HepG2 (cell line): ENCODE data around the gene RELB. TPM values are rescaled to one million over a fixed set of nuclear protein-coding genes. Genes with fewer than 3 reads are reported as not detected.

ENCODE experiments used
- ATAC-seq: fragments of 200-7000 bp; cut with Tn5 transposase; 3 replicates; pipeline ENCODE4 v1.9.1; 2020; ENCODE audit warnings: mild to moderate bottlenecking, moderate library complexity
- BruUV-seq: library from RNA; stranded (reverse); fragments of 400-500 nt; replicated peaks from 2 replicates; lab custom pipeline; 2021; lab: Mats Ljungman, UMichigan
- CTCF ChIA-PET: fragments of 300-600 bp; formaldehyde crosslinking; extraction: SDS; loops from one replicate; lab custom pipeline; 2021; ENCODE audit warnings: low total read pairs, inconsistent platforms, low intra/inter-chr PET ratio; lab: Yijun Ruan, JAX
- POLR2A ChIA-PET: fragments of 350-600 bp; sonication (Branson Sonifier 250); formaldehyde crosslinking; loops from one replicate; lab custom pipeline; 2020; ENCODE audit warnings: antibody characterized with exemption, inconsistent platforms; lab: Yijun Ruan, JAX
- DNase-seq: peaks from one replicate; pipeline ENCODE4 v3.0.0-alpha.2; 2015; ENCODE audit warnings: low spot score
- FAIRE-seq: peaks from 3 replicates; lab custom pipeline; 2011; peaks lifted over from hg19 to GRCh38; lab: Jason Lieb, UNC
- H2AFZ ChIP-seq: one replicate; pipeline ENCODE4 v1.6.1; 2011; ENCODE audit warnings: low read length, inconsistent platforms
- H3K27ac ChIP-seq: fragments of 300-600 bp; 3 replicates; pipeline ENCODE4 v1.8.0; 2011; ENCODE audit warnings: mixed run types, mild to moderate bottlenecking, mixed read lengths, low read length, inconsistent platforms; ENCODE audit not compliant: insufficient read depth; ENCODE audit errors: extremely low read length
- H3K27me3 ChIP-seq, 2 experiments: fragments of 200-600 bp in 1 of 2; 2 replicates in 1 of 2; 3 replicates in 1 of 2; pipeline versions ENCODE4 v1.6.0 to v1.8.0; 2011; ENCODE audit warnings: low read length in 2 of 2, mild to moderate bottlenecking in 2 of 2, moderate library complexity in 2 of 2, inconsistent platforms in 1 of 2; ENCODE audit not compliant: insufficient read depth in 2 of 2, control insufficient read depth in 1 of 2
- H3K36me3 ChIP-seq, 2 experiments: fragments of 200-600 bp in 1 of 2; replicated peaks in 1 of 2; 2 replicates in 1 of 2; 3 replicates in 1 of 2; pipeline versions ENCODE4 v1.5.1 to v1.8.0; 2011; ENCODE audit warnings: low read length in 2 of 2, inconsistent platforms in 1 of 2; ENCODE audit not compliant: insufficient read depth in 2 of 2, control insufficient read depth in 1 of 2
- H3K4me1 ChIP-seq: 2 replicates; pipeline ENCODE4 v1.5.1; 2012; ENCODE audit warnings: low read length, inconsistent platforms; ENCODE audit not compliant: insufficient read depth
- H3K4me2 ChIP-seq: 2 replicates; pipeline ENCODE4 v1.6.0; 2011; ENCODE audit warnings: low read depth, low read length, inconsistent platforms
- H3K4me3 ChIP-seq, 3 experiments: fragments of 200-600 bp in 1 of 3; sonication (generic), shearing (Covaris generic) in 1 of 3; replicated peaks in 1 of 3; 2 replicates each; pipeline ENCODE4 v1.5.1; 2011 to 2016; ENCODE audit warnings: low read length in 3 of 3, inconsistent platforms in 2 of 3, low read depth in 2 of 3, mild to moderate bottlenecking in 2 of 3, control low read depth in 1 of 3, mixed read lengths in 1 of 3; ENCODE audit not compliant: insufficient read depth in 1 of 3
- H3K79me2 ChIP-seq: one replicate; pipeline ENCODE4 v1.6.1; 2011; ENCODE audit warnings: low read length, inconsistent platforms; ENCODE audit not compliant: insufficient read depth
- H3K9ac ChIP-seq: 2 replicates; pipeline ENCODE4 v1.6.0; 2011; ENCODE audit warnings: mild to moderate bottlenecking, low read depth, low read length, inconsistent platforms; ENCODE audit not compliant: insufficient read depth
- H3K9me3 ChIP-seq: 2 replicates; pipeline ENCODE4 v1.5.1; 2012; ENCODE audit warnings: mild to moderate bottlenecking, low read length
- H4K20me1 ChIP-seq: 2 replicates; pipeline ENCODE4 v1.6.0; 2011; ENCODE audit warnings: inconsistent platforms, mild to moderate bottlenecking, low read length, moderate library complexity; ENCODE audit not compliant: insufficient read depth
- BCL6 ChIP-seq: IDR thresholded peaks from 2 replicates; pipeline ENCODE4 v1.6.1; 2016; ENCODE audit warnings: missing genetic modification reagents, missing compliant biosample characterization
- CCDC6 ChIP-seq: sonication (generic); formaldehyde crosslinking; IDR thresholded peaks from 2 replicates; pipeline ENCODE4 v1.8.1; 2022; ENCODE audit warnings: mild to moderate bottlenecking, missing genetic modification reagents, moderate library complexity
- CHD4 ChIP-seq: fragments of 200-600 bp; sonication (generic); IDR thresholded peaks from 2 replicates; pipeline ENCODE4 v1.7.0; 2017; ENCODE audit warnings: mild to moderate bottlenecking, low read length, borderline replicate concordance
- GABPB1 ChIP-seq: IDR thresholded peaks from 2 replicates; pipeline ENCODE4 v1.6.1; 2016; ENCODE audit warnings: mild to moderate bottlenecking, missing genetic modification reagents, moderate library complexity, missing compliant biosample characterization
- PCBP2 ChIP-seq: fragments of 200-400 bp; formaldehyde crosslinking; optimal IDR thresholded peaks from 2 replicates; pipeline ENCODE3; 2018; ENCODE audit warnings: low read length, low read depth; ENCODE audit not compliant: poor library complexity, severe bottlenecking
- ZFP36 ChIP-seq: fragments of 150-350 bp; IDR thresholded peaks from 2 replicates; pipeline ENCODE4 v1.6.1; 2018; ENCODE audit warnings: borderline replicate concordance, low read length, low read depth; ENCODE audit not compliant: partially characterized antibody
- ZNF296 ChIP-seq: sonication (generic); formaldehyde crosslinking; conservative IDR thresholded peaks from 2 replicates; pipeline ENCODE4 v1.5.0; 2020; ENCODE audit warnings: mild to moderate bottlenecking, missing genetic modification reagents
- ZNF629 ChIP-seq: sonication (generic); formaldehyde crosslinking; conservative IDR thresholded peaks from 2 replicates; pipeline ENCODE4 v1.5.0; 2020; ENCODE audit warnings: missing genetic modification reagents
- ZNF639 ChIP-seq: conservative IDR thresholded peaks from 2 replicates; pipeline ENCODE4 v1.6.1; 2018; ENCODE audit warnings: missing genetic modification reagents
- ZNF709 ChIP-seq: sonication (generic); formaldehyde crosslinking; IDR thresholded peaks from 2 replicates; pipeline ENCODE4 v1.5.0; 2020; ENCODE audit warnings: mild to moderate bottlenecking, missing genetic modification reagents
- ZNF775 ChIP-seq: sonication (generic); formaldehyde crosslinking; IDR thresholded peaks from 2 replicates; pipeline ENCODE4 v1.4.0; 2020; ENCODE audit warnings: missing genetic modification reagents, mild to moderate bottlenecking, moderate library complexity, borderline replicate concordance
- WGBS: methylation state at CpG from one replicate; pipeline ENCODE4 v1.1.6; 2017; ENCODE audit warnings: low lambda C conversion rate; 5-methylcytosine and 5-hydroxymethylcytosine counted together
- in situ Hi-C: cut with HindIII; loops from 2 replicates; pipeline ENCODE4 v1.10.0; 2017; ENCODE audit warnings: low pct_unique_long_range_greater_than_20kb; ENCODE audit not compliant: extremely low pct_ligation_motif_present
- intact Hi-C: fragments of 100-400 bp; cut with micrococcal nuclease; formaldehyde crosslinking; loops from one replicate; pipeline ENCODE4 v1.10.0; 2022; ENCODE audit not compliant: unreplicated experiment
- polyA plus RNA-seq, 8 experiments: library from polyadenylated mRNA; depleted of rRNA in 3 of 8; stranded (reverse) in 7 of 8; unstranded in 1 of 8; fragments of >200 nt; fragmentation: Illumina TruSeq in 4 of 8; extraction: Trizol in 4 of 8; gene quantifications; 2 replicates each; pipeline versions ENCODE4 v1.2.1 to v1.2.3, GENCODE V29; 2011 to 2016; ENCODE audit warnings: low read depth in 4 of 8, missing spikeins in 1 of 8, mixed read lengths in 1 of 8; ENCODE audit not compliant: insufficient read depth in 1 of 8
- total RNA-seq, 5 experiments: library from RNA; depleted of rRNA; stranded (reverse); fragments of >200 nt; fragmentation: Illumina TruSeq; extraction: Trizol; gene quantifications; 2 replicates each; pipeline ENCODE4 v1.2.3, GENCODE V29; 2016; ENCODE audit warnings: low read depth in 1 of 5

The RELB gene
- total and polyA plus RNA-seq, 2 of the 13 experiments (the other 11 are each of a cell fraction or from before 2014, with no cell fraction given) = 1.9 to 3.5 TPM

DNA sequence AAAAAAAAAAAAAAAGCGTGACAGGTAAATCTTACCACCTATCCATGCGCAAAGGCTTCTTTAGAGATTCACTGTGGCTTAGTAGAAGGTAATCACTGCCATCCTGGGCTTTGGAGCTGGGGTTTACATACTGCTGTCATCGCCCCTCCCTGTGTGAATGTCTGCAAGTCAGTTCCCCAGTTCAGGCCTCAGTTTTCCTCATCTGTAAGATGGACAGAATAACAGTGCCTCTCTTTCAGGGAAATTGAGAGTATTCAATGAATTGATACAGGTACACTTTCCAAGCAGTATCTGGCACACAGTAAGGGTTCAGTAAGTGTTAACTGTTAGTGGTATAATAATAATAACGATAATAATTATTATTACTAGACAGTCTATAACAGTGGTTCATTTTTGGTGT lies 2.2 kb downstream of the RELB start:
- Histone ChIP-seq H2AFZ (no peak overlapping the region), H3K27ac (no peak overlapping the region), H3K4me2 (no peak overlapping the region), H3K4me1 (peaks cover 21% of the 10 kb centered on the region), H4K20me1 (no peaks in the 10 kb centered on the region), H3K27me3 (no peaks in the 10 kb centered on the region), H3K4me3 (no peak overlapping the region), H3K9me3 (no peaks in the 10 kb centered on the region), H3K9ac (no peak overlapping the region), H3K36me3 (no peaks in the 10 kb centered on the region), H3K79me2 (no peaks in the 10 kb centered on the region)
- DNase-seq (no peak), FAIRE-seq (no peak), ATAC-seq (no peak)
- TF ChIP-seq PCBP2 (no peak), ZNF629 (CRISPR knock-in tag) (peak; percentile 87), ZNF296 (CRISPR knock-in tag) (no peak), CCDC6 (CRISPR knock-in tag) (no peak), ZNF639 (CRISPR knock-in tag) (no peak), BCL6 (no peak), CHD4 (peak; percentile 40; the same call in 1 of the 2 replicates), GABPB1 (no peak), ZNF709 (CRISPR knock-in tag) (no peak), ZNF775 (CRISPR knock-in tag) (no peak), ZFP36 (no peak)
- ChIA-PET CTCF (no interaction called here), POLR2A (interaction anchor here (0.7 kb wide), 1 partner anchor 152 kb away, joined by 3 read pairs; no protein-coding TSS in a partner anchor)
- in situ Hi-C loops (no loop called here), intact Hi-C loops (no loop called here)
- WGBS = 81% methylated on average over 4 of the region's 4 CpGs
- BruUV-seq = no TSS peak
